ENCODE data around the gene RMND5B. TPM values are rescaled to one million over a fixed set of nuclear protein-coding genes. Genes with fewer than 3 reads are reported as not detected.

RMND5B gene
- total RNA-seq, 6 experiments from 2014 or later, result 14.4 to 23.5 (median 20.9) TPM

DNA sequence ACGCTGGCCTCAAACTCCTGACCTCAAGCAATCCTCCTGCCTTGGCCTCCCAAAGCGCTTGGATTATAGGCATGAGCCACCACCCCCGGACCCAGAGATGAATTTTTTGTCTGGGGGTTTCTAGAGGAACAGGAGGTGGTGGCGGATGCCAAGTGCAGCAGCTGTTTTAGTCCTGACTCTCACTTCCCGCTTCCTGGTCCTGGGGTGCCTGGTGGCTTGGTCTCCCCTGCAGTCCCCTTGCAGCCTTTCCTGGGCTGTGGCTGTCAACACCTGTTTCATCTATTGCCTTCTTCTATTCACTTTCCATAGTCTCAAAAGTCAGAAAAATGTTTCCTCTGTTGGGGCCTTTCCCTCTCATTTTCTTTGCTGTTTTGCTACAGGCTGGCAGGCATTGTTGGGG is 29.4 kb downstream of the RMND5B start:
- whole genome bisulfite sequencing (ENCODE audit: insufficient coverage, low coverage, low lambda C conversion rate, missing lambda C conversion rate), result 86% methylated on average over 4 of the region's 5 CpGs
- Histone ChIP-seq H3K36me3 (no peaks in the 10 kb centered on the region), H3K4me1 (peaks cover 0 to 7% (median 0%) of the 10 kb centered on the region in 4 donors), H3K27ac (no peak overlapping the region), H3K9me3 (no peaks in the 10 kb centered on the region), H3K27me3 (no peaks in the 10 kb centered on the region), H3K4me3 (no peak overlapping the region)
- intact Hi-C loops (cut with DNase I), result loop anchor here (5.0 to 10.0 kb wide), 2 partner anchors 83 to 85 kb away; no protein-coding TSS in a partner anchor
- no peak for TF ChIP-seq POLR2A (IDR thresholded peaks at IDR 0.05)
- TF ChIP-seq, protein P1, sequence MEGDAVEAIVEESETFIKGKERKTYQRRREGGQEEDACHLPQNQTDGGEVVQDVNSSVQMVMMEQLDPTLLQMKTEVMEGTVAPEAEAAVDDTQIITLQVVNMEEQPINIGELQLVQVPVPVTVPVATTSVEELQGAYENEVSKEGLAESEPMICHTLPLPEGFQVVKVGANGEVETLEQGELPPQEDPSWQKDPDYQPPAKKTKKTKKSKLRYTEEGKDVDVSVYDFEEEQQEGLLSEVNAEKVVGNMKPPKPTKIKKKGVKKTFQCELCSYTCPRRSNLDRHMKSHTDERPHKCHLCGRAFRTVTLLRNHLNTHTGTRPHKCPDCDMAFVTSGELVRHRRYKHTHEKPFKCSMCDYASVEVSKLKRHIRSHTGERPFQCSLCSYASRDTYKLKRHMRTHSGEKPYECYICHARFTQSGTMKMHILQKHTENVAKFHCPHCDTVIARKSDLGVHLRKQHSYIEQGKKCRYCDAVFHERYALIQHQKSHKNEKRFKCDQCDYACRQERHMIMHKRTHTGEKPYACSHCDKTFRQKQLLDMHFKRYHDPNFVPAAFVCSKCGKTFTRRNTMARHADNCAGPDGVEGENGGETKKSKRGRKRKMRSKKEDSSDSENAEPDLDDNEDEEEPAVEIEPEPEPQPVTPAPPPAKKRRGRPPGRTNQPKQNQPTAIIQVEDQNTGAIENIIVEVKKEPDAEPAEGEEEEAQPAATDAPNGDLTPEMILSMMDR (IDR thresholded peaks at IDR 0.05), result no peak
- DNase-seq (no peak), ATAC-seq (no peak)

GRCh38 chr5:178162481-178162880 is 31.7 kb downstream of the RMND5B start:
- intact Hi-C loops (cut with DNase I), result loop anchor here (5.0 to 10.0 kb wide), 2 partner anchors 85 to 88 kb away; no protein-coding TSS in a partner anchor
- ATAC-seq (no peak), DNase-seq (no peak)
- Histone ChIP-seq H3K27me3 (no peaks in the 10 kb centered on the region), H3K4me1 (peaks cover 0 to 7% (median 0%) of the 10 kb centered on the region in 4 donors), H3K9me3 (no peaks in the 10 kb centered on the region), H3K4me3 (no peak overlapping the region), H3K36me3 (no peaks in the 10 kb centered on the region), H3K27ac (no peak overlapping the region)
- TF ChIP-seq, protein P1 (IDR thresholded peaks at IDR 0.05), result no peak
- TF ChIP-seq POLR2A (IDR thresholded peaks at IDR 0.05), result no peak
- 51% methylated on average over 5 of the region's 9 CpGs for WGBS (ENCODE audit: insufficient coverage, low coverage, low lambda C conversion rate, missing lambda C conversion rate)

DNA sequence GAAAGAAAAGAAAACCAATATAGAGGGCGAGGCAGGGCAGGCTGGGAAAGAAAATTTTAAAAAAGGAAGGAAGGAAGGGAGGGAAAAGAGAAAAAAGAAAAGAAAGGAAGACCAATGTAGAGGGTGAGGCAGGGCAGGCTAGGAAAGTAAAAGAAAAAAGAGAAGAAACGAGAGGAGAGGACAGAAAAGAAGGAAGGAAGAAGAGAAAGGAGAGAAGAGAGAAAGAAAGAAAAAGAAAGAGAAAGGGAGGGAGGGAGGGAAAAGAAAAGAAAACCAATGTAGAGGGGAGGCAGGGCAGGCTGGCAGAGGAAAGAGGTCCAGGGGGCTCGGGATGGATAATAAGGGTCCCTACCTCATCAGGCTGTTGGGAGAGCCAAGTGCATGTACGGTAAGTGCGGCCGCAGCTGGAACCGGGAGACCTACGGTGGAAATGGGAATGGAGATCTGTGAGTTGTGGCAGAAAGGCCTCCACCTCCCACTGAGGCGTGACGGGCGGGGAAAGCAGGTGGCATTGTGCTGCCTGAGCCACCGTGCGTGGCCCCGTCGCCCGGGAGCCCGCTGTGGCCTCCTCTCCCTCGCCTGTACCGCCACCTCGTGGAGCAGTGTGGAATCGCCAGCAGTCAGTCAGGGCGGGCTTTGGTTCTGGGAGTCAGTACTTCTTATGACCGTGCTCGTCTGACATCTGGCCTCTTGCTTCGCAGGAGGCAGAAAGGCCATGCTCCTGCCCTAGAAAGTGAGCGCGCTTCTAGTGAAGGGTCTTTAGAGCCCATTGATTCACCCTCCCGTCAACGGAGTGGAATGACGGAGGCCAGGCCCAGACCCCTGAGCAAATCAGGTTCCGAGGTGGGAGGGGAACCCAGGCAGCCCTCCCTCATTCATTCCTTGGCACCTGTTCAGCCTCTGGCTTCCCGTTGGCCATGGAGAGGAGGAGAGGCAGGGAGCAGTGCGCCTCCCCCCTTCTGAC is 33.2 kb downstream of the RMND5B start:
- Histone ChIP-seq H3K4me3 (no peak overlapping the region), H3K4me1 (peaks cover 0 to 7% (median 0%) of the 10 kb centered on the region in 4 donors), H3K36me3 (no peaks in the 10 kb centered on the region), H3K27ac (no peak overlapping the region), H3K27me3 (no peaks in the 10 kb centered on the region), H3K9me3 (no peaks in the 10 kb centered on the region)
- TF ChIP-seq POLR2A (IDR thresholded peaks at IDR 0.05), result no peak
- TF ChIP-seq, protein P1 (IDR thresholded peaks at IDR 0.05), result peak; percentile 97 to 99 (median 98)
- WGBS (ENCODE audit: insufficient coverage, low coverage, low lambda C conversion rate, missing lambda C conversion rate), result 18% methylated on average over 11 of the region's 33 CpGs
- peak; percentile 100 for ATAC-seq
- intact Hi-C loops (cut with DNase I), result loop anchor here (5.0 to 10.0 kb wide), 2 partner anchors 87 to 89 kb away; no protein-coding TSS in a partner anchor
- peak; percentile 86 to 88 (median 86) for DNase-seq

GRCh38 chr5:178165581-178165980 is 34.8 kb downstream of the RMND5B start:
- H3K9me3 ChIP-seq, result no peaks in the 10 kb centered on the region
- WGBS (ENCODE audit: insufficient coverage, low coverage, low lambda C conversion rate, missing lambda C conversion rate), result 80% methylated on average over 1 of the region's 38 CpGs
- intact Hi-C loops (cut with DNase I), result loop anchor here in 1 of 2 donors (10.0 kb wide), 1 partner anchor 91 kb away; no protein-coding TSS in a partner anchor

More at GRCh38 chr5:178165581-178165980, 34.8 kb downstream of the RMND5B start:
- H3K27ac ChIP-seq, result no peak overlapping the region
- DNase-seq (no peak), ATAC-seq (no peak)
- TF ChIP-seq, protein P1 (IDR thresholded peaks at IDR 0.05), result no peak
- TF ChIP-seq POLR2A (IDR thresholded peaks at IDR 0.05), result no peak
- H3K36me3 ChIP-seq, result no peaks in the 10 kb centered on the region
- peaks cover 0 to 7% (median 0%) of the 10 kb centered on the region in 4 donors for H3K4me1 ChIP-seq
- no peak overlapping the region for H3K4me3 ChIP-seq
- H3K27me3 ChIP-seq, result no peaks in the 10 kb centered on the region

Data from right lobe of liver (tissue), 6 donors.